Measurements from ENCODE around the gene MRTO4. TPM values are rescaled to one million over a fixed set of nuclear protein-coding genes. Genes with fewer than 3 reads are reported as not detected.

Gene MRTO4
- total RNA-seq = 61.5 and 73.1 TPM in 2 replicates

- POLR2A ChIA-PET = interaction anchor here (0.5 to 2.5 kb wide), 13 partner anchors 10 to 1812 kb away, joined by 3 to 22 read pairs (median 5); partner anchors contain the start of genes AKR7A2, CAPZB, RCC2 and SLC66A1
Measured at GRCh38 chr1:19251305-19252196, at the start of gene MRTO4, which contains the start of gene EMC1. Gene MRTO4, plus strand, starts transcription at chr1:19251805. Its CDS starts 31 bp downstream, at chr1:19251836. Gene EMC1, minus strand, starts transcription at chr1:19251524. Its CDS starts 15 bp downstream, at chr1:19251509.

DNA sequence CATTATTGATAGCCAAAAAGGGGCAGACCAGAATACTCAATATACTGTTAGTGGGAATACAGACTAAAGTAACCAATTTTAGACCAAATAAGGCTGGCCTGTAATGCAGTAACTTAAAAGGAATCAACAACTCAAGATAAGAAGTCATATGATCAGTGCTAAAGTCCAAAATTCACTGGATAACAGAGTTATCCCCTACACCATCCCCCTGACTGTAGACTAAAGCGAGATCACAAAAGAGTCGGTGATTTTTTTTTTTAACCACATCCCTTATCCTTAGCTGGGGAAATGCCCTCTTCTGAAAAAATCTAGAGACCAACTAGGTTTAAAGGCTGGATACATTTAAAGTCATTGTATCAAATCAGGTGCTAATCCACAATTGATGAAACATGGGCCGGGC, 49.2 kb upstream of the MRTO4 start:
- no peak overlapping the region for H3K27ac Mint-ChIP-seq
- H3K4me3 Mint-ChIP-seq = no peak overlapping the region
- no peaks in the 10 kb centered on the region for H3K9me3 Mint-ChIP-seq
- peaks cover 41% of the 10 kb centered on the region for H3K4me1 Mint-ChIP-seq
- no peak for ATAC-seq (ENCODE audit: low read depth)
- DNase-seq = no peak
- ChIA-PET CTCF (interaction anchor here (0.8 kb wide), 1 partner anchor 36 kb away, joined by 3 read pairs; no protein-coding TSS in a partner anchor), POLR2A (no interaction called here)
- peaks cover 66% of the 10 kb centered on the region for H3K36me3 Mint-ChIP-seq (ENCODE audit: low read depth)
- no peaks in the 10 kb centered on the region for H3K27me3 Mint-ChIP-seq
- intact Hi-C loops (cut with micrococcal nuclease) = no loop called here
- no peak for TF ChIP-seq CTCF (IDR thresholded peaks at IDR 0.05)

More at GRCh38 chr1:19251305-19252196, at the start of gene MRTO4, which contains the start of gene EMC1:
- H3K4me1 Mint-ChIP-seq = peaks cover 32% of the 10 kb centered on the region
- H3K27ac Mint-ChIP-seq = peak within 1 kb of the TSS; percentile 92
- peaks cover 30% of the 10 kb centered on the region for H3K36me3 Mint-ChIP-seq (ENCODE audit: low read depth)
- DNase-seq (peak; percentile 97), ATAC-seq (ENCODE audit: low read depth) (peak; percentile 93)
- peak within 1 kb of the TSS; percentile 96 for H3K4me3 Mint-ChIP-seq
- H3K27me3 Mint-ChIP-seq = no peaks in the 10 kb centered on the region
- no peaks in the 10 kb centered on the region for H3K9me3 Mint-ChIP-seq
- intact Hi-C loops (cut with micrococcal nuclease) = loop anchor here (1.0 to 2.0 kb wide), 6 partner anchors 41 to 349 kb away; partner anchors contain the start of genes AKR7A2, ALDH4A1, CAPZB and IFFO2
- CTCF ChIA-PET = interaction anchor here (1.1 to 2.4 kb wide), 2 partner anchors 10 to 41 kb away, joined by 3 to 10 read pairs; no protein-coding TSS in a partner anchor
- no peak for TF ChIP-seq CTCF (IDR thresholded peaks at IDR 0.05)

- Mint-ChIP-seq H3K9me3 (no peaks in the 10 kb centered on the region), H3K36me3 (ENCODE audit: low read depth) (peaks cover 59% of the 10 kb centered on the region), H3K4me3 (no peak overlapping the region), H3K27me3 (no peaks in the 10 kb centered on the region), H3K4me1 (peaks cover 51% of the 10 kb centered on the region), H3K27ac (no peak overlapping the region)
- no peak for ATAC-seq (ENCODE audit: low read depth)
- no peak for TF ChIP-seq CTCF (IDR thresholded peaks at IDR 0.05)
- intact Hi-C loops (cut with micrococcal nuclease) = no loop called here
- ChIA-PET CTCF (no interaction called here), POLR2A (no interaction called here)
- DNase-seq = no peak
Measured at GRCh38 chr1:19203440-19203839, 48.2 kb upstream of the MRTO4 start.

- Mint-ChIP-seq H3K27ac (no peak overlapping the region), H3K4me1 (peaks cover 63% of the 10 kb centered on the region), H3K9me3 (no peaks in the 10 kb centered on the region), H3K27me3 (no peaks in the 10 kb centered on the region), H3K4me3 (no peak overlapping the region), H3K36me3 (ENCODE audit: low read depth) (peaks cover 53% of the 10 kb centered on the region)
- POLR2A ChIA-PET = no interaction called here
- DNase-seq (no peak), ATAC-seq (ENCODE audit: low read depth) (no peak)
- CTCF ChIA-PET = no interaction called here
- no peak for TF ChIP-seq CTCF (IDR thresholded peaks at IDR 0.05)
- intact Hi-C loops (cut with micrococcal nuclease) = no loop called here
Measured at GRCh38 chr1:19204446-19205266, 46.9 kb upstream of the MRTO4 start.

All from activated B cell treated with CpG ODN at 0.5 μM for 24 hours (primary cell).